Fibroblast of skin of right quadriceps (primary cell): ENCODE results near the gene NPIPA7.
"Not testable (repeated sequence)": the region's sequence is repeated elsewhere in the genome, so short reads cannot be mapped to it uniquely, and the experiment has no call there.

Source experiments
- DNase-seq: peaks from one replicate; pipeline ENCODE4 v3.0.0-alpha.2; 2013

Gene NPIPA7

DNA sequence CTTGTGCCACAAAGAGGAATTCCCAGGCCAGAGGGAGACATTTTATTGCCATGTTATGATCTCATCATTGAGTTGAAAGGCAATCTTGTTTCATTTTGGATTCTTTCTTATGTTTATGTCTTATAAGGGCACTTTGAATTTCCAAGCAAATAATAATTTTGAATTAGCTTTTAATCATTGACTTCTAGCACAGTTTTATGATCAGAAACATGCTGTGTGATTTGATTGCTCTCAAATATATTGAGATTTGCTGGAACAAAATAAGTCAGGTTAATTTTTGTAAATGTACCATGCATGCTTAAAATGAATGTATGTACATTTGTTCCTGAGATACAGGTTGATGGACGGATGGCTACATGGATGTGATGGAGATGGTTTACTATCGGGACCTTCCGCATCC is at the start of gene NPIPA7:
NPIPA7 (plus strand) TSS at position 301 of the 400 bp plus-strand sequence. CDS start 105 bp downstream, outside the sequence.
- DNase-seq: not testable (repeated sequence)

DNA sequence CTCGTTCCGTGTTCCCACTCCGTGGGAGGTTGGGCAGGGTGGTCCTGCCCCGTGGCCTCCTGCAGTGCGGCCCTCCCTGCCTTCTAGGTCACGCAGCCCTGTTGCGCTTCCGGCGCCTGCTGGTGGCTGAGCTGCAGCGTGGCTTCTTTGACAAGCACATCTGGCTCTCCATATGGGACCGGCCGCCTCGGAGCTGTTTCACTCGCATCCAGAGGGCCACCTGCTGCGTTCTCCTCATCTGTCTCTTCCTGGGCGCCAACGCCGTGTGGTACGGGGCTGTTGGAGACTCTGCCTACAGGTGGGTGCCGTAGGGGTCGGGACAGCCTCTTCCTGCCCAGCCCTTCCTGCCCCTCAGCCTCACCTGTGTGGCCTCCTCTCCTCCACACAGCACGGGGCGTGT is 47.5 kb upstream of the NPIPA7 start:
- not testable (repeated sequence) for DNase-seq

DNA sequence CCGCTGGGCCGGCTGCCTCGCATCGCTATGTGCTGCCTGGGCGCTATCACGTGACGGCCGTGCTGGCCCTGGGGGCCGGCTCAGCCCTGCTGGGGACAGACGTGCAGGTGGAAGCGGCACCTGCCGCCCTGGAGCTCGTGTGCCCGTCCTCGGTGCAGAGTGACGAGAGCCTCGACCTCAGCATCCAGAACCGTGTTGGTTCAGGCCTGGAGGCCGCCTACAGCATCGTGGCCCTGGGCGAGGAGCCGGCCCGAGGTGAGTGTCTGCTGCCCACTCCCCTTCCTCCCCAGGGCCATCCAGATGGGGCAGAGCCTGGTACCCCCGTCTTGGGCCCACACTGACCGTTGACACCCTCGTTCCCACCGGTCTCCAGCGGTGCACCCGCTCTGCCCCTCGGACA is 21.4 kb upstream of the NPIPA7 start:
- DNase-seq: not testable (repeated sequence)

DNA sequence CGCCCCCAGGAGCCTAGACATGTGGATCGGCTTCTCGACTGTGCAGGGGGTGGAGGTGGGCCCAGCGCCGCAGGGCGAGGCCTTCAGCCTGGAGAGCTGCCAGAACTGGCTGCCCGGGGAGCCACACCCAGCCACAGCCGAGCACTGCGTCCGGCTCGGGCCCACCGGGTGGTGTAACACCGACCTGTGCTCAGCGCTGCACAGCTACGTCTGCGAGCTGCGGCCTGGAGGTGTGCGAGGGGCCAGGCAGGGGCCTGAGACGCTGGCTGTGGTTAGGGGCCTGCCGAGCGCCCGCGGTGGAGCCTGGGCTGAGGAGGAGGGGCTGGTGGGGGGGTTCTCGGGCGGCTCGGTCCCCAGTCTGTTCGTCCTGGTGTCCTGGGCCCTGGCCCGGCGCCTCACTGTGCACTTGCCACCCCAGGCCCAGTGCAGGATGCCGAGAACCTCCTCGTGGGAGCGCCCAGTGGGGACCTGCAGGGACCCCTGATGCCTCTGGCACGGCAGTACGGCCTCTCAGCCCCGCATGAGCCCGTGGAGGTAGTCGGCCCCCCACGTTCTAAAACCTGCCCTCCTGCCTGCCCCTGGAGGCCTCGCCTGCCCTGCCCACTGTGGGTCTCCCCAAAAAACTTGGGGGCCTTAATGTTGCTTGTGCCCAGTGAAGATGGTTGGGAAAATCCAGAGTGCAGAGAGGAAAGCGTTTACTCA is 20.2 kb upstream of the NPIPA7 start:
- not testable (repeated sequence) for DNase-seq

DNA sequence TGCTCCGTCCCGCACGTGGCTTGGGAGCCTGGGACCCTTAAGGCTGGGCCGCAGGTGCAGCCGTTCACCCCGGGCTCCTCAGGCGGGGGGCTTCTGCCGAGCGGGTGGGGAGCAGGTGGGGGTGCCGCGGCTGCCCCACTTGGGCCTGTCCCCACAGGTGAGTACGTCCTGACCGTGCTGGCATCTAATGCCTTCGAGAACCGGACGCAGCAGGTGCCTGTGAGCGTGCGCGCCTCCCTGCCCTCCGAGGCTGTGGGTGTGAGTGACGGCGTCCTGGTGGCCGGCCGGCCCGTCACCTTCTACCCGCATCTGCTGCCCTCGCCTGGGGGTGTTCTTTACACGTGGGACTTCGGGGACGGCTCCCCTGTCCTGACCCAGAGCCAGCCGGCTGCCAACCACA is 15.3 kb upstream of the NPIPA7 start:
- not testable (repeated sequence) for DNase-seq

DNA sequence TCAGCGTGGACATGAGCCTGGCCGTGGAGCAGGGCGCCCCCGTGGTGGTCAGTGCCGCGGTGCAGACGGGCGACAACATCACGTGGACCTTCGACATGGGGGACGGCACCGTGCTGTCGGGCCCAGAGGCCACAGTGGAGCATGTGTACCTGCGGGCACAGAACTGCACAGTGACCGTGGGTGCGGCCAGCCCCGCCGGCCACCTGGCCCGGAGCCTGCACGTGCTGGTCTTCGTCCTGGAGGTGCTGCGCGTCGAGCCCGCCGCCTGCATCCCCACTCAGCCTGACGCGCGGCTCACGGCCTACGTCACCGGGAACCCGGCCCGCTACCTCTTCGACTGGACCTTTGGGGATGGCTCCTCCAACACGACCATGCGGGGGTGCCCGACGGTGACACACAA is 14.8 kb upstream of the NPIPA7 start:
- DNase-seq: not testable (repeated sequence)

DNA sequence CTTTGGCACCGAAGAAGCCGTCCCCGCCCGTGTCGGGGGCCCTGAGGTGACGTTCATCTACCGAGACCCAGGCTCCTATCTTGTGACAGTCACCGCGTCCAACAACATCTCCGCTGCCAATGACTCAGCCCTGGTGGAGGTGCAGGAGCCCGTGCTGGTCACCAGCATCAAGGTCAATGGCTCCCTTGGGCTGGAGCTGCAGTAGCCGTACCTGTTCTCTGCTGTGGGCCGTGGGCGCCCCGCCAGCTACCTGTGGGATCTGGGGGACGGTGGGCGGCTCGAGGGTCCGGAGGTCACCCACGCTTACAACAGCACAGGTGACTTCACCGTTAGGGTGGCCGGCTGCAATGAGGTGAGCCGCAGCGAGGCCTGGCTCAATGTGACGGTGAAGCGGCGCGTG is 14.2 kb upstream of the NPIPA7 start:
- DNase-seq: not testable (repeated sequence)

DNA sequence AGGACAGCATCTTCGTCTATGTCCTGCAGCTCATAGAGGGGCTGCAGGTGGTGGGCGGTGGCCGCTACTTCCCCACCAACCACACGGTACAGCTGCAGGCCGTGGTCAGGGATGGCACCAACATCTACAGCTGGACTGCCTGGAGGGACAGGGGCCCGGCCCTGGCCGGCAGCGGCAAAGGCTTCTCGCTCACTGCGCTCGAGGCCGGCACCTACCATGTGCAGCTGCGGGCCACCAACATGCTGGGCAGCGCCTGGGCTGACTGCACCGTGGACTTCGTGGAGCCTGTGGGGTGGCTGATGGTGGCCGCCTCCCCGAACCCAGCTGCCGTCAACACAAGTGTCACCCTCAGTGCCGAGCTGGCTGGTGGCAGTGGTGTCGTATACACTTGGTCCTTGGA is 13.6 kb upstream of the NPIPA7 start:
- DNase-seq: not testable (repeated sequence)

DNA sequence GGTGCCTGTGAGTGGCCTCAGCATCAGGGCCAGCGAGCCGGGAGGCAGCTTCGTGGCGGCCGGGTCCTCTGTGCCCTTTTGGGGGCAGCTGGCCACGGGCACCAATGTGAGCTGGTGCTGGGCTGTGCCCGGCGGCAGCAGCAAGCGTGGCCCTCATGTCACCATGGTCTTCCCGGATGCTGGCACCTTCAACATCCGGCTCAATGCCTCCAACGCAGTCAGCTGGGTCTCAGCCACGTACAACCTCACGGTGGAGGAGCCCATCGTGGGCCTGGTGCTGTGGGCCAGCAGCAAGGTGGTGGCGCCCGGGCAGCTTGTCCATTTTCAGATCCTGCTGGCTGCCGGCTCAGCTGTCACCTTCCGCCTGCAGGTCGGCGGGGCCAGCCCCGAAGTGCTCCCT is 13.1 kb upstream of the NPIPA7 start:
- DNase-seq: not testable (repeated sequence)

DNA sequence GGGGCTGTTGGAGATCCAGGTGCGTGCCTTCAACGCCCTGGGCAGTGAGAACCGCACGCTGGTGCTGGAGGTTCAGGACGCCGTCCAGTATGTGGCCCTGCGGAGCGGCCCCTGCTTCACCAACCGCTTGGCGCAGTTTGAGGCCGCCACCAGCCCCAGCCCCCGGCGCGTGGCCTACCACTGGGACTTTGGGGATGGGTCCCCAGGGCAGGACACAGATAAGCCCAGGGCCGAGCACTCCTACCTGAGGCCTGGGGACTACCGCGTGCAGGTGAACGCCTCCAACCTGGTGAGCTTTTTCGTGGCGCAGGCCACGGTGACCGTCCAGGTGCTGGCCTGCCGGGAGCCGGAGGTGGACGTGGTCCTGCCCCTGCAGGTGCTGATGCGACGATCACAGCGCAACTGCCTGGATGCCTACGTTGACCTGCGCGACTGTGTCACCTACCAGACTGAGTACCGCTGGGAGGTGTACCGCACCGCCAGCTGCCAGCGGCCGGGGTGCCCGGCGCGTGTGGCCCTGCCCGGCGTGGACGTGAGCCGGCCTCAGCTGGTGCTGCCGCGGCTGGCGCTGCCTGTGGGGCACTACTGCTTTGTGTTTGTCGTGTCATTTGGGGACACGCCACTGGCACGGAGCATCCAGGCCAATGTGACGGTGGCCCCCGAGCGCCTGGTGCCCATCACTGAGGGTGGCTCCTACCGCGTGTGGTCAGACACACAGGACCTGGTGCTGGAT is 12.2 kb upstream of the NPIPA7 start:
- DNase-seq: not testable (repeated sequence)

DNA sequence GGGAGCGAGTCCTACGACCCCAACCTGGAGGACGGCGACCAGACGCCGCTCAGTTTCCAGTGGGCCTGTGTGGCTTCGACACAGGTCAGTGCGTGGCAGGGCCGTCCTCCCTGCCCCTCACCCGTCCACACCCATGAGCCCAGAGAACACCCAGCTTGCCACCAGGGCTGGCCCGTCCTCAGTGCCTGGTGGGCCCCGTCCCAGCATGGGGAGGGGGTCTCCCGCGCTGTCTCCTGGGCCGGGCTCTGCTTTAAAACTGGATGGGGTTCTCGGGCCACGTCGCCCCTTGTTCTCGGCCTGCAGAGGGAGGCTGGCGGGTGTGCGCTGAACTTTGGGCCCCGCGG is 11.7 kb upstream of the NPIPA7 start:
- DNase-seq: not testable (repeated sequence)

DNA sequence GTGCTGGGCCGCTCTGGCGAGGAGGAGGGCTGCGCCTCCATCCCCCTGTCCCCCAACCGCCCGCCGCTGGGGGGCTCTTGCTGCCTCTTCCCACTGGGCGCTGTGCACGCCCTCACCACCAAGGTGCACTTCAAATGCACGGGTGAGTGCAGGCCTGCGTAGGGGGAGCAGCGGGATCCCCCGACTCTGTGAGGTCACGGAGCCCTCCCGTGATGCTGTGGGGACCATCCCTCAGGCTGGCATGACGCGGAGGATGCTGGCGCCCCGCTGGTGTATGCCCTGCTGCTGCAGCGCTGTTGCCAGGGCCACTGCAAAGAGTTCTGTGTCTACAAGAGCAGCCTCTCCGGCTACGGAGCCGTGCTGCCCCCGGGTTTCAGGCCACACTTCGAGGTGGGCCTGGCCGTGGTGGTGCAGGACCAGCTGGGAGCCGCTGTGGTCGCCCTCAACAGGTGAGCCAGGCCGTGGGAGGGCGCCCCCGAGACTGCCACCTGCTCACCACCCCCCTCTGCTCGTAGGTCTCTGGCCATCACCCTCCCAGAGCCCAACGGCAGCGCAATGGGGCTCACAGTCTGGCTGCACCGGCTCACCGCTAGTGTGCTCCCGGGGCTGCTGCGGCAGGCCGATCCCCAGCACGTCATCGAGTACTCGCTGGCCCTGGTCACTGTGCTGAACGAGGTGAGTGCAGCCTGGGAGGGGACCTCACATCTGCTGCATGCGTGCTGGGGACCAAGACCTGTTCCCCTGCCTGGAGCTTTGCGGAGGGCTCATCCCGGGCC is 9.7 kb upstream of the NPIPA7 start:
- not testable (repeated sequence) for DNase-seq

DNA sequence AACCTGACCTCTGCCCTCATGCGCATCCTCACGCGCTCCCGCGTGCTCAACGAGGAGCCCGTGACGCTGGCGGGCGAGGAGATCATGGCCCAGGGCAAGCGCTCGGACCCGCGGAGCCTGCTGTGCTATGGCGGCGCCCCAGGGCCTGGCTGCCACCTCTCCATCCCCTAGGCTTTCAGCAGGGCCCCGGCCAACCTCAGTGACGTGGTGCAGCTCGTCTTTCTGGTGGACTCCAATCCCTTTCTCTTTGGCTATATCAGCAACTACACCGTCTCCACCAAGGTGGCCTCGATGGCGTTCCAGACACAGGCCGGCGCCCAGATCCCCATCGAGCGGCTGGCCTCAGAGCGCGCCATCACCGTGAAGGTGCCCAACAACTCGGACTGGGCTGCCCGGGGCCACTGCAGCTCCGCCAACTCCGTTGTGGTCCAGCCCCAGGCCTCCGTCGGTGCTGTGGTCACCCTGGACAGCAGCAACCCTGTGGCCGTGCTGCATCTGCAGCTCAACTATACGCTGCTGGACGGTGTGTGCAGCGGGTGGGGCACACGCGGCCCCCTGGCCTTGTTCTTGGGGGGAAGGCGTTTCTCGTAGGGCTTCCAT is 7.7 kb upstream of the NPIPA7 start:
- DNase-seq: not testable (repeated sequence)

DNA sequence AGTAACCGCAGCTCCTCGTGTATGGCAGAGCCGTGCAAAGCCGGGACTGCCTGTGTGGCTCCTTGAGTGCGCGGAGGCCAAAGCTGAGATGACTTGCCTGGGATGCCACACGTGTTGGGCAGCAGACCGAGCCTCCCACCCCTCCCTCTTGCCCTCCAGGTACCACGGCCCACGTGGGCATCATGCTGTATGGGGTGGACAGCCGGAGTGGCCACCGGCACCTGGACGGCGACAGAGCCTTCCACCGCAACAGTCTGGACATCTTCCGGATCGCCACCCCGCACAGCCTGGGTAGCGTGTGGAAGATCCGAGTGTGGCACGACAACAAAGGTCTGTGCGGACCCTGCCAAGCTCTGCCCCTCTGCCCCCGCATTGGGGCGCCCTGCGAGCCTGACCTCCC is 4.7 kb upstream of the NPIPA7 start:
- not testable (repeated sequence) for DNase-seq

DNA sequence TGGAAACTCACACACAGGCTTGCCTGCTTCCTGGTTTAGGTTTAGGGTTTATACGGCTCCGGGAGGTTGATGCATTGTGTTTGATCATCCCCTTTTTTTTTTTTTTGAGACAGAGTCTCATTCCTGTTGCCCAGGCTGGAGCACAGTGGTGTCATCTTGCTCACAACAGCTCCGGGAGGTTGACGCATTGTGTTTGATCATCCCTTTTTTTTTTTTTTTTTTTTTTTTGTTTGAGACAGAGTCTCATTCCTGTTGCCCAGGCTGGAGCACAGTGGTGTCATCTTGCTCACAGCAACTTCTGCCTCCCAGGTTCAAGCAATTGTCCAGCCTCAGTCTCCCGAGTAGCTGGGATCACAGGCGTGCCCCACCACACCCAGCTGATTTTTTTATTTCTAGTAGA is 20.7 kb downstream of the NPIPA7 start:
- DNase-seq: not testable (repeated sequence)

DNA sequence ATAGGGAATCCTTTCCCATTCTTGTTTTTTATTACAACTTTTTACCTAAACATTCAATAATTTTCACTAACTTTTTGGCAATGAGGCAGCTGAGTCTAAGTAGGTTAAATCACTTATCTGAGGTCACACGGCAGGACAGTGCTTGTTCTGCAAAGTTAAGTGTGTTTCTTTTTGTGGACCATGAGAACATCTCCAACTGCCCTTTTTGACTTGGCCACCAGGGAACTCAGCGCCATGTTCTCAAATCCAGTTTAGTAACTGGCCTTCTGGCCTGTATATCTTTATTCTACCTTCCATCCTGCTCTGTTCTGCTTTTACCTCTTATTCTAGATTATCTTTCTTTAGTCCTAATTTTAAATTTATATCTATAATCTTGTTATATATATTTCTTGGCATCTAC is 23.4 kb downstream of the NPIPA7 start:
- DNase-seq: not testable (repeated sequence)

DNA sequence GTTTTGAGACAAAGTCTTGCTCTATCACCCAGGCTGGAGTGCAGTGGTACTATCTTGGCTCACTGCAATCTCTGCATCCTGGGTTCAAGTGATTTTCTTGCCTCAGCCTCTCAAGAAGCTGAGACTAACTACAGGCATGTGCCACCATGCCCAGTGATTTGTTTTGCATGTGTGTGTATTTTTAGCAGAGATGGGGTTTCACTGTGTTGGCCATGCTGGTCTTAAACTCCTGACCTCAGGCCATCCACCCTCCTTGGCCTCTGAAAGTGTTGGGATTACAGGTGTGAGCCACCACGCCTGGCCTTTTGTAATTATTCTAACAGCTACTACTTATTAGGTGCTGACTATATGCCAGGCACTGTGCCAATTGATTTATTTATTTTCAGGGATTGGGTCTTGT is 25.3 kb downstream of the NPIPA7 start:
- not testable (repeated sequence) for DNase-seq

DNA sequence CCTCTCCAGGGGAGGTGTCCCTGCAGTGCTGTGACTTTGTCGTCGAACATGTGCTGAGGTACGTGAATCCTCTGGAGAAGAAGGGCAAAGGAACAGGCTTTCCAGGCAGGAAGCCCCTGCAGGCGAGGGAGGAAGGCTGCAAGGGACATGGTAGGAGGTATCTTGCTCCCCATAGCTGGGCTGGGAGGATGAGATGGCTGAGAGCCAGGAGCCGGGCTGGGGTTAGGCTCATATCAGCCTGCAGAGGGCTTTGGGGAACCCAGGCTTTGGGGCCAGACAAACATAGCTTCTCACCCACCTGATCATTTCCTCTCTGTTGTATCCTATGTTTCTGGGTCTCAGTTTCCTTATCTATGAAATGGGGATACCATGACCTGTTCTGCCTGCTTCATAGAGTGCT is 26.5 kb downstream of the NPIPA7 start:
- DNase-seq: not testable (repeated sequence)

DNA sequence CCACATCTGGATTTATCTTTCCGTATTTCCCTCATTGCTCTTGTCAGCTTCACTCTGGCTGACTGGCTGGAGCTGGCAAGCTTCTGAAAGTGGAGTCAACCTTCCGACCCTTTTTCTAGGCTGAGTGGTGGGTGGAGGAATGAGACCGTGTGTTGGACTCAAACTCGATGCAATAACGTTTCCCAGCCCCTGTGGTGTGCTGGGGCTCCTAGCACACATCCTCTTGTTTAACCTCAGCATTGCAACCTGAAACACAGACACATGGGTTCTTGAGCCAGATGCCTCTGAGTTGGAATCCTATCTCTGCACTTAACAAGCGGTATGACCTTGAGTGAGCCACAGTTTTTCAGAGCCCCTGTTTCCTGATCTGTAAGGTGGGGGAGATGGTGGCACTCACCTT is 29.5 kb downstream of the NPIPA7 start:
- DNase-seq: not testable (repeated sequence)

DNA sequence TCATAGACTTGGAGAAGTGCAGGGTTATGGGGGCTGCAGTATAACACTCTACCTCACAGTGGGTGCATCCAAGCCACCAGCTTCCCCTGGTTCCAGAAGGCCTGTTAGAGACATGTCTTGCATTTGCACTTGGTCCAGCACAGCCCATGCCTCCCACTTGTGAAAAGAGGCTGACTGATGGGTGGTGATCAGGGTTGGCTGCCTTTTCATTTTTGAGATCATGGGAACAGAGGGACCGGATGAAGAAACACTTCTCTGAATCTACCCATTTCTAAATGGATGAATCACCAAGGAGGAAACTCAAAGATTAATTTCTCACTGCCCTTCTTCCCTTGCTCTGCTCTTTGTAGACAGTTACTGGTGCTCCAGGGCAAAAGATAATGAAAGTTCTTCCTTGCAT is 34.8 kb downstream of the NPIPA7 start:
- not testable (repeated sequence) for DNase-seq

DNA sequence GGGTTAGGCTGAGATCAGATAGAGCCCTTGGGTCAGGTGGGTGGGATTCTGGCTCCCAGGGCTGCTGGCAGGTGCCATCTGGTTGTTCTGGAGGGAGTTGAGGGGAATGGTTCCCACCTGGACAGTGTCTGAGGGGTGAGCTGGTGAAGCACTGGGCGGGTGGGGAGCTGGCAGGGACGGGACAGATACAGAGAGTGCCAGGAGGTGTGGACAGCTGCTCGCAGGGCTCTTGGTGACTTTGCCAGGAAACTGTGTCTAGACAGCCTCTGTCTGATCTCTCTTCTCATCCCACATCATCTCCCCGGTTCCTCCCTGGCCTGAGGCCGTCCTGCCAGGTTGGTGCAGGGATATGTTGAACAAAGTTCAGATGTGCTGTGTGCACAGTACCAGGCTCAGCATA is 38.1 kb downstream of the NPIPA7 start:
- DNase-seq: not testable (repeated sequence)

DNA sequence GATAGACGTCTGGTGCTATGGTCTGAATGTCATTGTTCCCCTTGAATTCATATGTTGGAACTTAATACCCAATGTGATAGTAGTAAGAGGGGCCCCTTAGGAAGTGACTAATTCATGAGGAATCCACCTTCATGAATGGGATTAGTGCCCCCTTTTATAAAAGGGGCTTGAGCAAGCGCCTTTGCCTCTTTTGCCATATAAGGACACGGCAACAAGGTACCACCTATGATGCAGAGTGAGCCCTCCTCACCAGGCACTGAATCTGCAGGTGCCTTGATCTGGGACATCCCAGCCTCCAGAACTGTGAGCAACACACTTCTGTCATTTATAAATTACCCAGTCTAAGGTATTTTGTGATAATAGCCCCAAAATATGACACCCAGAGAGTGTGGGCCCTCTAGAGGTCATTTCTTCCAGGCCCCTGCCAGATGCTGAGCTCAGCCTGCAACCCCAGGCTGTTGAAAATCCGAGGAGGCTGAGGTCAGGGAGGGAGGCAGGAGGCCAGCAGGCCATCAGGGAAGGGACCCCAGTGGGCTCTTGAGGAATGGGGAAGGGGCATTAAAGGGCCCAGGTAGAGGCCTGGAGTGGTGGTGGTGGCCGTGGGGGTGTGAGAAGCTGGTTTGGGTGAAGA is 39.1 kb downstream of the NPIPA7 start:
- not testable (repeated sequence) for DNase-seq

DNA sequence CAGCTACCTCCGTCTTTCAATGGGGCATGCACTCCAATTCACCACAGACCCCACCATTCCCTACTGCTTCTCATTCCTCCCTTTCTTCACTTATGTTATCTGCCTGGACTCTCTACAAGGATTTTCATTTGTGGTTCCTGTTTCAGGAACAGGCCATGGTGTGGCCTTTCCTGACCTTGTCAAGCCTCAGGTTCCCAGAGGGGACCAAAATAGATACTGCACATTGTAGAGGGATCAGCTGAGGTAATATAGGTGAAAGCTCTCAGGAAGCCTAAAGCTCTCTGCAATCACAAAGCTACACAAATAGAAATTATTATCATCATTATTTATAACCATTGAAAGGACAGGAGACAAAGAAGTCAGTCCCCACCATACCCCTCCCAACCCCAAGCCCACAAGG is 41.6 kb downstream of the NPIPA7 start:
- not testable (repeated sequence) for DNase-seq
